Smooth muscle cell (in vitro differentiated cells): Measurements from ENCODE around the gene SLA2. TPM values are rescaled to one million over a fixed set of nuclear protein-coding genes. Genes with fewer than 3 reads are reported as not detected.

Experiments
- DNase-seq: peaks from one replicate; lab custom pipeline; 2025; ENCODE audit not compliant: unreplicated experiment; lab: John Stamatoyannopoulos, UW
- H2AFZ ChIP-seq: fragments of 200-600 bp; sonication (generic); 2 replicates; pipeline ENCODE4 v1.6.0; 2016; ENCODE audit warnings: antibody characterized with exemption, low read depth, mild to moderate bottlenecking
- H3F3A ChIP-seq: fragments of 200-600 bp; sonication (generic); 2 replicates; pipeline ENCODE4 v1.6.0; 2017; ENCODE audit warnings: antibody characterized with exemption, low read depth
- H3K27ac ChIP-seq: fragments of 200-600 bp; sonication (generic); 2 replicates; pipeline ENCODE4 v1.5.1; 2016; ENCODE audit warnings: low read depth, mild to moderate bottlenecking
- H3K27me3 ChIP-seq: fragments of 200-600 bp; sonication (generic); 2 replicates; pipeline ENCODE4 v1.6.1; 2016; ENCODE audit warnings: low read depth, mild to moderate bottlenecking
- H3K36me3 ChIP-seq: fragments of 200-600 bp; sonication (generic); 2 replicates; pipeline ENCODE4 v1.5.1; 2016; ENCODE audit warnings: low read depth
- H3K4me1 ChIP-seq: fragments of 200-600 bp; sonication (generic); 2 replicates; pipeline ENCODE4 v1.5.1; 2016; ENCODE audit warnings: low read depth
- H3K4me2 ChIP-seq: fragments of 200-600 bp; sonication (generic); 2 replicates; pipeline ENCODE4 v1.6.0; 2016; ENCODE audit warnings: mild to moderate bottlenecking
- H3K4me3 ChIP-seq: fragments of 200-600 bp; sonication (generic); 2 replicates; pipeline ENCODE4 v1.5.1; 2016; ENCODE audit warnings: mild to moderate bottlenecking
- H3K79me2 ChIP-seq: fragments of 200-600 bp; sonication (generic); 2 replicates; pipeline ENCODE4 v1.6.0; 2016; ENCODE audit warnings: low read depth, mild to moderate bottlenecking
- H3K9ac ChIP-seq: fragments of 200-600 bp; sonication (generic); 2 replicates; pipeline ENCODE4 v1.6.0; 2016; ENCODE audit warnings: low read depth
- H3K9me3 ChIP-seq: fragments of 200-600 bp; sonication (generic); replicated peaks from 2 replicates; pipeline ENCODE4 v1.5.1; 2016; ENCODE audit warnings: low read depth
- H4K20me1 ChIP-seq: fragments of 200-600 bp; sonication (generic); 2 replicates; pipeline ENCODE4 v1.6.0; 2016; ENCODE audit warnings: low read depth
- WGBS: methylation state at CpG from one replicate; pipeline ENCODE4 v1.1.7; 2016; ENCODE audit warnings: low lambda C conversion rate; 5-methylcytosine and 5-hydroxymethylcytosine counted together
- polyA plus RNA-seq: library from polyadenylated mRNA; unstranded; fragments of >200 nt; fragmentation: Nextera tagmentation; extraction: Ambion mirVana; gene quantifications from 2 replicates; pipeline ENCODE4 v1.2.1, GENCODE V29; 2016
- total RNA-seq: library from RNA; depleted of rRNA; stranded (reverse); fragments of >200 nt; gene quantifications from 2 replicates; pipeline ENCODE4 v1.2.3, GENCODE V29; 2014
- TF ChIP-seq, protein P1 (sequence below): fragments of 200-600 bp; sonication (generic); IDR thresholded peaks from 2 replicates; pipeline ENCODE4 v1.5.1; 2017; ENCODE audit warnings: borderline replicate concordance, mild to moderate bottlenecking, antibody characterized with exemption; ENCODE audit not compliant: insufficient read depth, poor library complexity, severe bottlenecking

The SLA2 gene
- total and polyA plus RNA-seq, 2 experiments from 2014 or later, result not detected

DNA sequence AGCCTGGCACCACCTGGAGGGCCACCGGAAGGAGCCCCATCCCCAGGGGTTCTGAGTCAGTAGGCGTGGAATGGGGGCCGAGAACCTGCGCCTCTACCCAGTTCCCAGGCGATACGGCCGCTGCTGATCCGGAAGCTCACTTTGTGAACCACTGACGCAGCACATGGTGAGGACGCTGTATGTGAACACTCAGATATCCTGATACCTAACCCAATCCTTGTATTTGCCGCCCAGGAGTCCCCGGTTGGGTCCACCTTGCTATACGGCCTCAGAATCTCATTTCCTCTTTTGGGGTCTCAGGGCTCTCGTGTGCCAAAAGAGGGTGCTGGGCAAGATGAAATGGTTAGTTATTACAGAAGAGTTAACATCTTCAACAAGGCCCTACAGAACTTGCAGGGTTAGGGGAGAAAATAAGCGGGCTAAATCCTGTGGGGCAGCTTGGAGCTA lies 41.0 kb downstream of the SLA2 start:
- 79% methylated on average over 15 of the region's 15 CpGs for WGBS
- TF ChIP-seq, protein P1, sequence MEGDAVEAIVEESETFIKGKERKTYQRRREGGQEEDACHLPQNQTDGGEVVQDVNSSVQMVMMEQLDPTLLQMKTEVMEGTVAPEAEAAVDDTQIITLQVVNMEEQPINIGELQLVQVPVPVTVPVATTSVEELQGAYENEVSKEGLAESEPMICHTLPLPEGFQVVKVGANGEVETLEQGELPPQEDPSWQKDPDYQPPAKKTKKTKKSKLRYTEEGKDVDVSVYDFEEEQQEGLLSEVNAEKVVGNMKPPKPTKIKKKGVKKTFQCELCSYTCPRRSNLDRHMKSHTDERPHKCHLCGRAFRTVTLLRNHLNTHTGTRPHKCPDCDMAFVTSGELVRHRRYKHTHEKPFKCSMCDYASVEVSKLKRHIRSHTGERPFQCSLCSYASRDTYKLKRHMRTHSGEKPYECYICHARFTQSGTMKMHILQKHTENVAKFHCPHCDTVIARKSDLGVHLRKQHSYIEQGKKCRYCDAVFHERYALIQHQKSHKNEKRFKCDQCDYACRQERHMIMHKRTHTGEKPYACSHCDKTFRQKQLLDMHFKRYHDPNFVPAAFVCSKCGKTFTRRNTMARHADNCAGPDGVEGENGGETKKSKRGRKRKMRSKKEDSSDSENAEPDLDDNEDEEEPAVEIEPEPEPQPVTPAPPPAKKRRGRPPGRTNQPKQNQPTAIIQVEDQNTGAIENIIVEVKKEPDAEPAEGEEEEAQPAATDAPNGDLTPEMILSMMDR, result no peak
- Histone ChIP-seq H2AFZ (peak overlapping the region; percentile 83), H3K9me3 (no peaks in the 10 kb centered on the region), H3F3A (no peaks in the 10 kb centered on the region), H3K4me2 (peak overlapping the region; percentile 86), H3K4me1 (peaks cover 15% of the 10 kb centered on the region), H3K9ac (peak overlapping the region; percentile 56), H3K4me3 (peak overlapping the region; percentile 37), H3K27me3 (no peaks in the 10 kb centered on the region), H4K20me1 (peaks cover 25% of the 10 kb centered on the region), H3K79me2 (peaks cover 29% of the 10 kb centered on the region), H3K36me3 (no peaks in the 10 kb centered on the region), H3K27ac (peak overlapping the region; percentile 48)
- DNase-seq, result no peak

DNA sequence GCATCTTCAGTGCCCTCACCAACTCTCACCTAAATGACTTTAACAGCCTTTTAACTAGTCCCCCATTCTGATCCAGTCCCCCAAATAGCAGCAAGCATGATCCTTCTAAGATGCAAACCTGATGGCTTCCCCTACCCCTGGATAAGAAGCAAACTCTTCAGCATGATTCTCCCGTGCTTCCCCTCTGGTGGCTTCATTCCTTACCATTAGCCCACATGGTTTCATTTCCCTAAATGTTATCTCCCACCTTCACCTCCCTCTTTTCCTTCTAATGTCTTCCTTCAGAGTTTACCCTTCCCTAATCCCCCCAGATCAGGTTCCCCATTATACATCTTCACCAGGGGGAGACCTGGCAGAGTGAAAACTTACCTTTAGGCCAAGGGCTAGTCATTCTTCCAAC lies 44.5 kb downstream of the SLA2 start:
- no peaks in the 10 kb centered on the region for H3K9me3 ChIP-seq
- peaks cover 10% of the 10 kb centered on the region for H3K79me2 ChIP-seq
- no peak for DNase-seq
- H3K4me2 ChIP-seq, result no peak overlapping the region
- H3K36me3 ChIP-seq, result no peaks in the 10 kb centered on the region
- H3K27me3 ChIP-seq, result no peaks in the 10 kb centered on the region
- no peak overlapping the region for H3K4me3 ChIP-seq
- H3K9ac ChIP-seq, result no peak overlapping the region
- H3K4me1 ChIP-seq, result peaks cover 7% of the 10 kb centered on the region
- no peaks in the 10 kb centered on the region for H3F3A ChIP-seq
- no peak overlapping the region for H2AFZ ChIP-seq
- TF ChIP-seq, protein P1, result no peak
- WGBS, result 84% methylated on average over 1 of the region's 1 CpG
- peaks cover 6% of the 10 kb centered on the region for H4K20me1 ChIP-seq
- H3K27ac ChIP-seq, result no peak overlapping the region

DNA sequence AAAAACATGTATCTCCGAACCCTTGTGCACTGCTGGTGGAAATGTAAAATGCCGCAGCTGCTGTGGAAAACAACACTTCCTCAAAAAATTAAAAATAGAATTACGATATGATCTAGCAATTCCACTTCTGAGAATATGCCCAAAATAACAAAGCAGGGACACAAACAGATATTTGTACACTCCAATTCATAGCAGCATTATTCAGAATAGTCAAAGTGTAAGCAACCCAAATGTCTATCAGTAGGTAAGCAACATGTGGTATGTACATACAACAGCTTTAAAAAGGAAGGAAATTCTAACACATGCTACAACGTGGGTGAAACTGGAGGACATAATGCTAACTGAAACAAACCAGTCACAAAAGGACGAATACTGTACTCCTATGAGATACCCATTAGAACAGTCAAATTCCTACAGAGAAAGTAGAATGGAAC lies 46.1 kb downstream of the SLA2 start:
- Histone ChIP-seq H3K79me2 (no peaks in the 10 kb centered on the region), H3K9ac (no peak overlapping the region), H3K4me2 (no peak overlapping the region), H3K4me3 (no peak overlapping the region), H4K20me1 (no peaks in the 10 kb centered on the region), H3F3A (no peaks in the 10 kb centered on the region), H3K4me1 (peaks cover 2% of the 10 kb centered on the region), H3K27ac (no peak overlapping the region), H3K27me3 (no peaks in the 10 kb centered on the region), H3K36me3 (no peaks in the 10 kb centered on the region), H2AFZ (no peak overlapping the region), H3K9me3 (no peaks in the 10 kb centered on the region)
- 89% methylated on average over 5 of the region's 5 CpGs for WGBS
- TF ChIP-seq, protein P1, result no peak
- no peak for DNase-seq

DNA sequence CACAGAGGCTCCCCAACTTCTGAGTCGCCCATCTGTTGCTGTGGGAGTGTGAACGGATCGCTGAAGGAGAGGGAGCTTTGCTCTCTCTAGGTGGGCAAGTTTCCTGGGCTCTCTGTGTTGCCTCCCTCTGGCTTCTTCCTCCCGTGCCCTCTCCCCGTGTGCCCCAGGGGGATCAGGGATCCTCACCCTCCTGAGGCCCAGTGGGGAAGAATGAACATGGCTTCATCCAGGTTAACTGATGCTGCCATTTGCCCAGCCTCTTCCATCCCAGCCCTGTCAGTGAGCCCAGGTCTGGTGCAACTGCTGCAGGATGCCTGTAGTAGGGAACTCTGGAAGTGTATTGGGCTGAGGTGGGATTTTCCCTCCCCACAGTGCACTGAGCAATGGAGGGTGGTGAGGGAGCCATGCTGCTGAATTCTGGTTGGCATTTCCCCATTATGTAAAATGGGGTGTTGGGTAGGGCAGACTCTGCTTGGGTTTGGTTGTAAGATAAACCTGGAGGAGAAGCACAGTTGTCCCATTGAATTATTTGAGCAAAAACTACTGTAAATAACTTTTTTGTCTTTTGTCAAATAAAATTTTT lies 52.6 kb downstream of the SLA2 start:
- Histone ChIP-seq H3F3A (no peaks in the 10 kb centered on the region), H3K36me3 (no peaks in the 10 kb centered on the region), H3K9ac (no peak overlapping the region), H3K4me1 (no peaks in the 10 kb centered on the region), H3K27ac (no peak overlapping the region), H3K4me2 (no peak overlapping the region), H2AFZ (no peak overlapping the region), H3K27me3 (no peaks in the 10 kb centered on the region), H3K9me3 (no peaks in the 10 kb centered on the region), H3K4me3 (no peak overlapping the region), H4K20me1 (no peaks in the 10 kb centered on the region), H3K79me2 (no peaks in the 10 kb centered on the region)
- WGBS, result 96% methylated on average over 5 of the region's 5 CpGs
- DNase-seq, result no peak
- TF ChIP-seq, protein P1, result no peak
